Lower leg skin (tissue), 3 donors: ENCODE data around the gene FUNDC2.

Source experiments
- CTCF ChIP-seq, 3 donors: fragments of 450-650 bp; IDR thresholded peaks; one replicate each; pipeline ENCODE4 v1.5.1; 2016; ENCODE audit warnings: antibody characterized with exemption in 3 of 3, mild to moderate bottlenecking in 3 of 3, moderate library complexity in 2 of 3
- POLR2A ChIP-seq, 2 donors: fragments of 450-650 bp; IDR thresholded peaks; one replicate each; pipeline ENCODE4 v1.6.1; 2016 to 2017; ENCODE audit warnings: antibody characterized with exemption in 2 of 2, mild to moderate bottlenecking in 1 of 2, moderate library complexity in 1 of 2

GRCh38 chrX:155086961-155087735, 60.5 kb downstream of the FUNDC2 start:
- no peak for TF ChIP-seq CTCF (IDR thresholded peaks at IDR 0.05)
- no peak for TF ChIP-seq POLR2A (IDR thresholded peaks at IDR 0.05)
